Raji (cell line): ENCODE data around the gene GPRIN3.

Source experiments
- POLR2A ChIP-seq: IDR thresholded peaks from 2 replicates; pipeline ENCODE4 v1.6.1; 2011; ENCODE audit warnings: low read depth, low read length, control low read depth; ENCODE audit not compliant: insufficient read depth

The GPRIN3 gene

DNA sequence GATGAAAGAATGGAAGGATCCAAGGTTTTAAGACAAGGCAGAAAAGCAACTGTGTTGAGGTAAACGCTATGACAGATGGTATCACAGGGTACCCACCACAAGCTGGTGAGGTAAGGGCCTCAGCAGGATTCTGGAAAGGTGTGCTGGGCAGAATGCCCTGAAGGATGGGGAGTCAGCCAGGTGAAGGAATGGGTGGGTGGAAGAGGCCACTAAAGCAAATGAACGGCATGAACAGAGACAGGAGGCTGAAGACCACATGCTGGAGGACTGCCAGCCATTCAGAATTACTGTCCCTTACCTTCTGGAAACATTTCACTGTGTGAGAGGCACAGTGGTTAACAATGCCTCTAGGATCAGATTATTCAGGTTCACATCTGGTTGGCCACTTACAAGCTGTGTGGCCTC is 23.6 kb downstream of the GPRIN3 start:
- no peak for TF ChIP-seq POLR2A

DNA sequence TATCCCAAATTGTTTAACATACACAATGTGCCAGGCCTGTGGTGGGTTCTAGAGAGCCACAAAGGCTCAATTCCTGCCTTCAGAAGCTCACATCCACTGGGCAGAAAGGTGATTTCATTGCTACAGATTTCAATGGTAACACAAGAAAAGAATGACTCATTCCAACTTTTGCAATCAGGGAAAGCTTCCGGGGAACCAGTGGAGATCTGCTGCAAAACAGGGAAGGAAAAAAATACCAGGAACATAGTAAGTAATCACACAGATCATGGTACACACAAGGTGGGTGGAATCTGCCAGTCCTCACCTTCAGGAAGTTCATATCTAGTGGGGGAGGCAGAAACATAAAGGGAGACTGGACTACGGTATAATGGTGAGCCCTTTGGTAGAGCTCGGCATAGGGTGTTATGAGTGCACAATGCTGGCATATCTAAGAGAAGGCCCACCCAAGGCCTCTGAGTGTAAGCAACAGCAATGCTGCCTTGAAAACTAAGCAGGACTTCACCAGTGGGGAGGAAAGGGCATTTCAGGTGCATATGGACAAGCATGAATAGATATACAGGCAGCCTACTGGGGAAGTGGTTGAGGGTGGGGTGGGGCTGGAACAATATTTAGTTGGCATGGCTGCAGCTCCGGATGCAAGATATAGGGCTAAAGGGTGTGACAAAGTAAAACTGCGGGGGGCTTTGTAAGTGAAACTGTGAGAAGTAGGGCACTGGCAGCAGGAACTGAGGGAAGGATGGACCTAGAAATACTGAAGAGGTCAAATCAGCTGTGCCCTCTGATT is 24.2 kb downstream of the GPRIN3 start:
- TF ChIP-seq POLR2A, result no peak

DNA sequence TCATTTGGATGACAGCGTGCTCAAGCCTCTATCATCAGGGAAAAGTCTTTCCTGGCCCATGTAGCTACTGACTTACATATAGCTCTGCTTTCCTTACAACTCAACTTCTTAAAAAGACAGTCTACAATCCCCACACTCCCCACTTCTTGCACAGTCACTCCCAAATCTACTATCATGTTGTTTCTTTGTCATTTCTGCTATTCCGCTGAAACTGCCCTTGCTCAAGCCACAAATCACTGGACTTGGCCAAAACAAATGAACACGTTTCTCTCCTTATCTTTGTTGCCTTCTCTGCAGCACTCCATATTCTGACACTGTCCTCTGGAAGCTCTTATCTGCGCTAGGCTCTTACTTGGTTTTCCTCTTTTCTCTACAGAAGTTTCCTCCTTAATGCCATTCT is 28.2 kb downstream of the GPRIN3 start:
- TF ChIP-seq POLR2A, result no peak

DNA sequence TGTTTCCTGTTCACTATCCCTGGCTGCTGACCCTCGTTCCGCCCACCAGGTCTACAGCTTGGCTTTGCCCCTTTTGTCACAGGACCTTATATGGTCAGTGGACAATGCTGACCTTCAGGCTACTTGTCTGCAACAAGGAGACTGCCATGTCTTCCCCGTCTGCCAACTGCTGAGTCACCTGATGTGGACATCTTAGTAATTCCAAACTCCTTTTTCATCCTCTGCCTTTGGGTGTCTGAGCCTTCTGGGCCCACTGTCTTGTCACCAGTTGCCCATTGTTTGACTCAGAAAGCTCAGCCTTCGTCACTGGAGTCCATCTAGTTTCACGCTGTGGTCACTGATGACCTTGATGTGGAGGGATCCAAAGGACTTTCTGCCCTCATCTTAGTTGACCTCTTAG is 30.2 kb downstream of the GPRIN3 start:
- no peak for TF ChIP-seq POLR2A

DNA sequence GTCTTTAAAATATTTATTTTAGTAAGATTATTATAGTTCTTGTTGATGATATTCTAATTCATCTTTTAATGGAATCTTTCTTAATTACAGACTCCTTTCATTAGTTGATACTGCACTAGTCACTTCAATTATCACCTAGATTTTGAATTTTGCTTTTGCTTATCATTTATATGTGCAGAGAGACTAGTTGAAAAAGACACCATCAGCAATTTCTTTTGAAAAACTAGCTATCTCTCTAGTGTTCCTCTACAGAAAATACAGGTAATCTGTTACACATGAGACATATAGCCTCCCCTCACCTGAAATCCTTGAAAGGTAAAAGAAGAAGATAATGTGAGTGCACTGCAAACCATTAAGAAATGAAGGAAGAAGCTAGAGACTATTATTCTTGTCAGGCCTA is 31.3 kb downstream of the GPRIN3 start:
- no peak for TF ChIP-seq POLR2A

DNA sequence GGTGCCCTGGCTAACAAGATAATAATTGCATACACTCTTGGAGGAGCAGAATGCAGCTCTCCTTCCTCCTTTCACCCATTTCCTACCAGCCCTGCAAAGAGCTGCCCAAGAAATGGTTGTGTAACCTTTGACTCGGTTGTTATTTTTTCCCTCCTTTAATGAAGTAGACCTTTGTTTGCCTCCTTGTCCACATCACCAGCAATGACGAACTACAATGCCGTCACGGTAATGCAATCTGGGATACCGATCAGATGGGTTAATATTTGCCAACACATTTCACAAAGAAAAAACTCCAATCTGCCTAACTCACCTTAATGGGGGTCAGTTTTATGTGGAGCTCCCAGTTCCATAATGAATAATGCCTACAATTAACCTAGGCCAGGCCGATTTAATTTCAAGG is 32.0 kb downstream of the GPRIN3 start:
- no peak for TF ChIP-seq POLR2A

DNA sequence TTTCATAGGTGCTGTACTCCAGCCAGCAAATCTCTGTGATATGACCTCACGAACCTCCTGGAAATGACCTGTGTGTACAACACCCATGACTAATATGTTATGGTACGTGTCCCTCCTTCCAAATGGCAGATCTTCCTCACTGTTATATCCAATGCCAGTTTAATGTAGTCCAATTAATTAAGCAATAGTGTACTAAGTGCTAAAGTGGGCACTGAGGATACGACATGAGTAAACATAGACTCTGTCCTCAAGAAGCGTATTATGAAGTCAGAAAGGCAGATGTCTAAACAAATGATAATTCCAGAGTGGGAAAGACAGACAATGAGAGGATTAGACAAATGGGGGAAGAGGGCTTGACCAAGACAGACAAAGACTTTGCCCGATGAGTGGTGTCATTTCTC is 33.9 kb downstream of the GPRIN3 start:
- no peak for TF ChIP-seq POLR2A

DNA sequence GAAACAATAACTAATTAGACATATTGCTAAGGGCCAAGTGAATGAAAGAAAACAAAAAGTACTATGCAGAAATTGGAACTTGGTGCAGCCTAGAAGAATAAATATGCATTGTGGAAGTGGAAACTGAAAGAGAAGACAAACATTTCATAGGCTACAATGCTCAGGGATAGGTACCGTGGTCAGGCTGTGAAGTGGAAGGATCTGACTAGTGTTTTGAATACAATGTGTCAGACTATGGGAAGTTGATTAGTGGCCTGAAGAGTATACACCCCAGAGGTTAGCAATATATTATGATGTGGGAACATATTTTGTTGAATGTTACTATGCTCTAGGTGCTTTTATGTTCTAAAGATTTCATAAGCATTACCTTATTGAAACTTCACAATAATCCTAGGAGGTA is 36.8 kb downstream of the GPRIN3 start:
- TF ChIP-seq POLR2A, result no peak

DNA sequence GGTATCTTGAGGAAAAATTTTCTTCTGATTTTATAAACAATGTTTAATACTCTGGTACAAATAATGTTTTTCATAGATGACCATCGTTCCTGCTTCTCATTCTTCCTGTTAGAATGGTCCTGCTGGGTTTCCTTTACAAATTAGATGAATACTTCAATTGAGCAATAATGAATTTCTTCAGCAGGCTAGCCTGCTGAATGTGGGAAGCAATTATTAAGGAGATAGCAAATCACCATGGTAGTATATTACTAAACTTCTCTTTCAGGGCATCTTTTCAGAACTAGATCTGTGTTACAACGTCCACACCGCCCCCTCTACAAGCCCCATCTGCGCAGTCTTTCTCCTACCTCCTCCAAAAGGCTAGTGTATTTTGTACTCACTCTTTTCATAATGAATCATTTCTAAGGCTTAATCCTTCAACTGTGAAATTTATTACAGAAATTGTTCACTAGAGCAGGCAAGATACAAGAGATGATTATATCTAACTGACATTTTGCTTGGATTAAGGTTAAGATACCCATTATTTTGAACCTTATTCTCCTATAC is 38.4 kb downstream of the GPRIN3 start:
- no peak for TF ChIP-seq POLR2A

DNA sequence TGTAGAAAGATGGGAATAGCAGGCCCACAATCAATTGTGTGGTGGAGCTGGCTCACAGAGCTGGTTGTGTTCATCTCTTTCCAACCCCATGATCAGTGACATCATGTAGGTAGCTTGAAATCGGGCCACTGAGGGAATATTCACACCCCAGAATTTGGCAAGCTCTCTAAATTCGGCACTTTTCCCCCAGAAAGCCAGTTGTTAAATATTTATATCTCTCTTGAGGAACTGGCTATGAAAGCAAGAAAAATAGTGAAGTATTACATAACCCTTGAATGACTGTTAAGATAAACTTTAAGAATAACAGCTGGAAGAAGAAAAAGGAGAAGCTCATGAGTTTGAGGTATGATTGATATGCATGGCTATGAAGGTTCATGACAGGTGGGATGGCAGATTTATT is 38.9 kb downstream of the GPRIN3 start:
- TF ChIP-seq POLR2A, result no peak

DNA sequence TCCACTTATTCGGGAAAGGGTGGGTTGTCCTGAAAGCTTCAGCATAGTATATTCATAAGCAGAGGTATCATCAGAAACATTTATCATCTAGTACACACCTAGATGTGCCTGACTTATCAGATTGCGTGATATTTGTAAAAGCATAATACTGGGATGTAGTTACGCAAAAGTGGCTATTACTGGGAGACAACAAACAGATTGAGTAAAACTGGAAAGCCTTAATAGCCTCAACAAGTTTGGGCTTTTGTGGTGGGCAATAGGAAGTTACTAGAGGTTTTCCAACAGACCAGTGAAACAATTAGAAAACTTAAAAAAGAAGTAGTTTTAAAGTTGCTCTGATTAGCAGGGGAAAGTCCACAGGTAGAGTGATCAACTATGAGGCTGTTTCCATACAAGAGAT is 39.8 kb downstream of the GPRIN3 start:
- no peak for TF ChIP-seq POLR2A

DNA sequence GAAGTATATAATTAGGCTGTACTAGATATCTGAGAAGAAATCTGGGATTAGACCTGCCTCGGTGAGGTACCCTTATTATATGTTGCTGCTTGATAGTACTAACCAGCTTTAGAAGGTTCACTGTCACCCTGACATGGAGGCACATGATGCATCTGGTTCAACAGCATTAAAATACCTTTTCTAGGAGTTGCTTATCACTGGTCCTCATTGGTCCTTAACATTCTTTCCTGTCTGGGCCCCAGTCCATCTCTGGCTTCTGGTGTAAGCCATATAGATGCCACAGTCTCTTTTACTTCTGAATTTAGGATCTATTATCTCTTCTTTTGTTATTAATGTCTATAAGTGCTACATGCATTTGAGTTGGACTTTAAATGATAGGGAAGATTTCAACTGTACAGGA is 40.2 kb downstream of the GPRIN3 start:
- TF ChIP-seq POLR2A, result no peak

DNA sequence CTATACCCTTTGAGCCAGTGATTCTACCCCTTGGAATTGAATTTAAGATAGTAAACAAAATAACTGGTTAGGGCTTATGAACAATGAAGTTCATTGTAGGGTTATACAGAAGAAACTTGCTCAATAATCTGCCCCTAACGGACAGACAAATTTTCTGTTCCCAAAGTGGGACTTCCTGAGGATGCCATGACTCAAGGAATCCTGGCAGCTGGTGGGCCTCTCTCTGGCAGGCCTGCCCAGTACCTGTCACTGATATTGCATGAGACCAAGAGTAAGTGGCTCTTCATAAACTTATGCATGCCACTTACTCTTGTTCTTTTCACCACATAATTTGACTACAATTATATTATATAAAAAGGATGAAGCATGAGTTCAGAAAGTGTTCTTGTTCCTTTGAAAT is 41.5 kb downstream of the GPRIN3 start:
- no peak for TF ChIP-seq POLR2A

DNA sequence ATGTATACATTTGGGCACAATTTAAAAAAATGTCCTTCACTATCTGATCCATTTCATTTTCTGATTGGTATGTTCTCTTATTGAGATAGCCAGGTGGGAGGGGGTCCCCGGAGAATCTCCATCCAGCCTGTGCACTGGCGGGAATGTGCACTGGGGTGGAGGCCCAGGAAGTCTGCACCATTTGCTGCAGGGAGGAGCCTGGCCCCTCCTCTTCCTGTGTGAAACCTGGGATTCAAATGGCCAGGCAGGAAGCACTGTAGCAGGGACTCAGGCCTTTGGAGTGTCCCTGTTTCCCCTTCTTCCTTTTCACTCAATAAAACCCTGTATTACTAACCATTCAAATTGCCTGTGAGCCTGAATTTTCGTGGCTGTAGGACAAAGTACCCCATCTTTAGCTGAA is 44.3 kb downstream of the GPRIN3 start:
- no peak for TF ChIP-seq POLR2A

DNA sequence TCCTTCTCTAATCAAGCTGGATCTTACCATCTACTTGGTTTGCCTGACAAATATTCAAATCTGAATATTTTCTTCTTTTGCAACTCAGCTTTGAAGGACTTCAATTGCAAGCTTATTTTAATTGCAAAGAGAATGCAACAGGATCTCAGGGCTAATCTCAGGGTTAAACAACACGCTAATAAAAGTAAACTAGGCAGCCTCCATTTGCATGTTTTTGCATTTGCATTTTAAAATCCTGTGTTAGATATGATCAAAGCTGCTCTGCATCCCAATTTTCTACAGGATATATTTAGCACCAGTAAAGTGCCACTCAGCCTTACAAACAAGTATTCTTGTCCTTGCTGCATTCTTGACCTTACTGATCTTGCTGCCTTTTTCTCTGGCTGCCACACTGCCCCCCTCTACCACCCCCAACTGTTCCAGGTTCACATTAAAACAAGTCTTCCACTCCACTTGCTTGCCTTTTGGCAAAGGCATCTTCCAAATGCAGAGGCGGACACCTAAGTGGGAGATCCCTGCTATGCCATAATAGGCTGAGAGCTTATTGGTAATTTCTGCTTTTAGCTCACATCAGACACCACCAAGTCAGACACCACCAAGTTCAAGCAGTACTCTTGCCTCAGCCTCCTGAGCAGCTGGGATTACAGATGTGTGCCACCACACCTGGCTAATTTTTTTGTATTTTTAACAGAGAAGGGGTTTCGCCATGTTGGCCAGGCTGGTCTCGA is 48.1 kb downstream of the GPRIN3 start:
- TF ChIP-seq POLR2A, result no peak

DNA sequence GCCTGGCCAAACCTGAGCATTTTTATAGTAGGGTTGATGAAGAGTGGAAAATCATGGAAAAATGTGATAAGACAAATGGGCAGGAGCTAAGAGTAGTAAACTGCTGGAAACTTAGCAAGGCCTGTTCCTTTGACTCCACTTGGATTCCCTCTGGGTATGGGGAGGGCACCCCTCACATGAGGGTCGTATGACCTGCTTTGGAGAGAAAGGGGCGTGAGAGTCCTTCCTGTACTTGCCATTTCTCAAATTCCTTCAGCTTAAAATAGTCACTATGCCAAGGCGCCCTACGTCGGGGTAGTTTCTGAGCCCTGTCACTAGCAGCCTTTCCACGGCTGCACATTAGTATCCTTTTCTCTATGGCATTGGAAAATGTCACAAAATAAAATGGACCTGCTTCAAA is 49.1 kb downstream of the GPRIN3 start:
- TF ChIP-seq POLR2A, result no peak

DNA sequence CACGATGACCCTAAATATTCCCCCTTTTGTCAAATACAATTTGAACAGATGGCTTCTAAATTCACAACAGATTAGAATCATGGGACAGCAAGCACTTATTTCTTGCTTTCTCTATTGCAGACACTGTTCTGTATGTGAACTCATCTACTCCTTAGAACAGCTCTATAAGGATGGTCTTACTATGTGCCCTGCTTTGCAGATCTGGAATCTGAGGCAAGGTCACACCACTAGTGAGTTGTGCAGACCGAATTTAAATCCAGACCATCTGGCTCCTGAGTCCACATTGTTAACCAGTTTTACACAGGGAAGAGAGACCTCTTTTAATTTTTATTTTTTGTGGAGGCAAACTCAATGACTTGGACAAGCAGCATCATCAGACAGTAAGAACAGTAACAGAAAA is 50.2 kb downstream of the GPRIN3 start:
- no peak for TF ChIP-seq POLR2A

DNA sequence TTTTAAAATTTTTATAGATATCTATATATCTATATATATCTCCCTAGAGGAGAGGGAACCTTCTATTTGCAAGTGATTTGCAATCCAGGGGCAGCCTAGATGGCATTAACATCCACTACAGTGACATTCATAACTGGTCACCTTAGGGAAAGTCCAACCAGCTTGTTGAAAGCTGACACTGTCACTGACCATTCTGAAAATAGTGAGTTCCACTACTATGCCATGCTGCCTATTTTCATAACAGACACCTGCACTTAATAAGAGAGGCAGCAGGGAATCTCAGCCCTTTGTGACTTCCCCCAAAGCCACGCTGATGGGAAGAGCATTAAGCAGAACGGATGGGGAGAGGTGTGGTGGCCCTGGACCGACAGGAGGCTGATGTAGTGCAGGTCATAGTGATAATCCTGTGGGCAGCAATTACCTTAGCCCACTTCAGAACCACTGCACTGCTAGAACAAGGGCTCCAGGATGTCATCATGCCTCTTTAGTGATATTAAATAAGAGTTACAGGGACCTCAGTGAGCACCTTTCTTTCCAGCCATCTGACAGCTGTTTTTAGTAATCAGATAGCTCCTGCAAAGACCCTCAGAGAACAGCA is 51.3 kb downstream of the GPRIN3 start:
- no peak for TF ChIP-seq POLR2A
